GM19455 (cell line): ENCODE data around the gene MLLT3.
"Not testable (repeated sequence)": the region's sequence is repeated elsewhere in the genome, so short reads cannot be mapped to it uniquely, and the experiment has no call there.

Source experiments
- ATAC-seq: cut with Tn5 transposase; IDR thresholded peaks from one replicate; pipeline ENCODE4 v1.9.1; 2021; ENCODE audit not compliant: unreplicated experiment

Gene MLLT3

DNA sequence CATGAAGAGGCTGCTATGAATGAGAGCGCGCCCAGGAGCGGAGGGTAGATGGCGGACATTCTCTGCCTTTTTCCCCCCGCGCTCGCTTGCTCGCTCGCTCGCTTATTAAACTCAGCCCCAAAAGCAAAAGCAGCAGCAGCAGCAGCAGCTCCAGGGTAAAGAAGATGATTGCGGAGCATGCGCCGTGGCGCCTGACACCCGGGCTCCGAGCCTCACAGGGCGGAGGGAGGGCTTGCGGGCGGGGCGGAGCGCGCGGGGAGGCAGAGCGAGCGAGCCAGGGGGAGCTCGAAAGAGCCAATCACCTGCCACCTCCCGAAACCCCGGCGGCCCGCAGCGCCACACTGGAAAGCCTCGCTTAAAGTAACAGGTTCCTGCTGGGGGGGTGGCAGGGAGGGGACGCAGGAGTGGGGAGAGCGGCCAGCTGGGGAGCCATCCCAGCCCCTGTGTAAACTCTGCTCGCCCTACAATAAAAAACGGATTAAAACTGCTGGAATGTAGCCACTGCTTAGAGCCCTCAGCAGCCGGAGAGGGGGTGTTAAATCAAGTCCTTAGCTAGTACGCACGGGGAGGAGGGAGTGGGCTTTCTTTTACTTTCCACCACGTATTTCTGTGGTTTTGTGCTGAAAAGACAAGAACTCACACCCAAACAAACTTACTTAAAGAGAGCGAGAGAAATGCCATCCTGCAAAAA, at the start of gene MLLT3:
Gene MLLT3, minus strand, starts transcription at position 170 of the 691 bp plus-strand sequence.
- peak; percentile 79 for ATAC-seq

DNA sequence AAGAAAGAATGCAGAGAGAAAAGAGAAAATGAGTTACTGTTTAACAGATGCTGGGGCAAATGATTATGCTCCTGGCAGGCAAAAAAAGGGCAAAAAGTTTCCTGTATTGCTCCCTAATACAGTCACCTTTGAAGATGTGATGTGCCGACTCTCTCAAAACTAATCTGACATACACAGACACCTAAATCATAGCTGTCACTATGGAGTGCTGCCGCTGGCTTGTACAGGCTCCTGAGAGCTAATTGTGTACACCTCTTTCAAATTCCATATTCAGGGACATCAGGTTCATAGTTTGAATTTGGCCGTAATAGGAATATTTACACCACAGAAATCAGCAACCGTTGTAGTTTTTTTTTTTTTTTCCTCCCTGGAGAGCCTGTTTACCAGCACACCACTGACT, 49.3 kb upstream of the MLLT3 start:
- no peak for ATAC-seq

DNA sequence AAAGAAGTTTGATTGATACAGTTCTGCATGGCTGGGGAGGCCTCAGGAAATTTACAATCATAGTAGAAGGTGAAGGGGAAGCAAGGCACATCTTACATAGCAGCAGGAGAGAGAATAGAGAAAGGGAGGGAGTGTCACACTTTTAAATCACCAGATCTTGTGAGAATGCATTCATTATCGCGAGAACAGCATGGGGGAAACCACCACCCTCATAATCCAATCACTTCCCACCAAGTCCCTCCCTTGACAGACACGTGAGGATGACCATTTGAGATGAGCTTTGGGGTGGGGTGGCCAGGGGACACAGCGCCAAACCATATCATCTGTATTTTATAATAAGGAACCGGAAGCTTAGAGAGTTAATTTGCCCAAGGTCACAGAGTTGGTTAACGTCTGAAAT, 48.1 kb upstream of the MLLT3 start:
- ATAC-seq, result no peak

DNA sequence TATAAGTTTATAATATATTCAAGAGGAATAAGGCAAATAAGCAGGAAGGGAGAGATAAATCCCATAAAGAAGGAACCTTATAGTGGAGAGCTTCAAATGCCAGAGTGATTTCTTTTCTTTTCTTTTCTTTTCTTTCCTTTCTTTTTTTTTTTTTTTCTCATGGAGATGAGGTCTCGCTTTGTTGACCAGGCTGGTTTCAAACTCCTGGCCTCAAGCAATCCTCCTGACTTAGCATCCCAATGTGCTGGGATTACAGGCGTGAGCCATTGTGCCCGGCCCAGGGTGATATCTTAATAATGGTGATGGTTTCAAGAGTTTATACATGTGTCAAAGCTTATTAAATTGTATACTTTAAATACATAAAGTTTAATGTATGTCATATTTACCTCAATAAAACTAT, 42.2 kb upstream of the MLLT3 start:
- ATAC-seq, result no peak

DNA sequence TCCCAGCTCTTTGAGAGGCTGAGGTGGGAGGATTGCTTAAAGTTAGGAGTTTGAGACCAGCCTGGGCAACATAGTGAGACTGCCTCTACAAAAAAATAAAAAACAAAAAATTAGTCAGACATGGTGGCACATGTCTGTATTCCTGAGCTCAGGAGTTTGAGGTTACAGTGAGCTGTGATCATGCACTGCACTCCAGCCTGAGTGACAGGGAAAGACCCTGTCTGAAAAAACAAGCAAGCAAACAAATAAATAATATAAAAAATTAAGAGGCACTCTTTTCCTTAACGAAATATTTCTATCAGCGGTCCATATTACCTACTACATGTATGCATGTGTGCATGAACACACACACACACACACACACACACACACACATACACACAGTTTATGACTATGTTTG, 40.8 kb upstream of the MLLT3 start:
- no peak for ATAC-seq

DNA sequence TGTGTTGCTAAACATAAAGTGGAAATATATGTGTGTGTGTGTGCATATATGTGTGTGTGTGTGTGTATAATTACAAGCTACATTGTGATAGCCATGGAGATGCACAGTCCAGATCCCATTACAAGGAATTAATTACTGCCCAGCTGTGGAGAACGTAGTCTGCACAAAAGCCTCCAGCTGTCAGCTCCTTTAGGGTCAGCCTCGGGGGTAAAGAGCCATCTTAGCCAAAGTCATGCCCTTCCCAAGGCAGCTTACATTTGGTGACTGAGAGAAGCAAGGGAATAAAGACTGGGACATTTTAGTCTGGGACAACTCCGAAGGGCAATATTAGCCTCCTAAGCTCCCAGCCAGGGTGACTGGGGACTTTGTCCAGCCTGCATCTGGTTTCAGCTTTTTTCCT, 39.9 kb upstream of the MLLT3 start:
- no peak for ATAC-seq

DNA sequence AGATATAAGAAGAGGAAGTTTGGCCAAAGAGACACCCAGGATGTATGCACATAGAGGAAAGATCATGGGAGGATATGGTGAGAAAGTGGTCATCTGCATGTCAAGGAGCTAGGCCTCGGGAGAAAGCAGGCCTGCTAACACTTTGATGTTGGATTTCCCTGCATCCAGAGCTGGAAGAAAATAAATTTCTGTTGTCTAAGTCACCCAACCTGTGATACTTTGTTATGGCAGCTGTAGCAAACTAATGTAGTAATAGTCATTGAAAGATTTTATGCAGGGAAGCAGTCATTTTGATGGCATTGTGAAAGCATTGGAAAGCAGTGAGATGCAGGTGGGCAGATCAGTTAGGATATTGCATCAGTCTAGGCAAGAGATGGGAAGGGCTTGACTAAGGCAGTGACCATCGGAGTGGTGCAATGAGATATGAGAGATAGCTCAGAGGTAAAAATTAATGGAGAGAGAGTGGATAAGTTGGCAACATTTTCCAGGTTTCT, 37.2 kb upstream of the MLLT3 start:
- ATAC-seq, result no peak

DNA sequence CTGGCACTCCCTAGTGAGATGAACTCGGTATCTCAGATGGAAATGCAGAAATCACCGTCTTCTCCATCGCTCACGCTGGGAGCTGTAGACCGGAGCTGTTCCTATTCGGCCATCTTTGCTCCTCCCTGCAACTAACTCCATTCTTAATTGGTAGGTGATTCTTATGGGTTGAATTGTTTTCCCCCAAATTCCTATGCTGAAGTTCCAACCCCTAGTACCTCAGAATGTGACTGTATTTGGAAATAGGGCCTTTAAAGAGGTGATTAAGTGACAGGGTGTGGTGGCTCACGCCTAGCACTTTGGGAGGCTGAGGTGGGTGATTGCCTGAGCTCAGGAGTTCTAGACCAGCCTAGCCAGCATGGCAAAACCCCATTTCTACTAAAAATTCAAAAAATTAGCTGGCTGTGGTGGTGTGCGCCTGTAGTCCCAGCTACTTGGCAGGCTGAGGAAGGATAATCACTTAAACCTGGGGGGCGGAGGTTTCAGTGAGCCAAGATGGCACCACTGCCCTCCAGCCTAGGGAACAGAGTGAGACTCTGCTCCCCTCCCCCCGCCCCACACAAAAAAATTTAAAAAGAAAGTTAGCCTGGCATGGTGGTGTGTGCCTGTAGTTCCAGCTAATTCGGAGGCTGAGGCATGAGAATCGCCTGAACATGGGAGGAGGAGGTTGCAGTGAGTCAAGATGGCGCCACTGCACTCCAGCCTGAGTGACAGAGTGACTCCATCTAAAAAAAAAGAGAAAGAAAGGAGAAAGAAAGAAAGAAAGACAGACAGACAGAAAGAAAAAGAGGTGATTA, 36.6 kb upstream of the MLLT3 start:
- no peak for ATAC-seq

DNA sequence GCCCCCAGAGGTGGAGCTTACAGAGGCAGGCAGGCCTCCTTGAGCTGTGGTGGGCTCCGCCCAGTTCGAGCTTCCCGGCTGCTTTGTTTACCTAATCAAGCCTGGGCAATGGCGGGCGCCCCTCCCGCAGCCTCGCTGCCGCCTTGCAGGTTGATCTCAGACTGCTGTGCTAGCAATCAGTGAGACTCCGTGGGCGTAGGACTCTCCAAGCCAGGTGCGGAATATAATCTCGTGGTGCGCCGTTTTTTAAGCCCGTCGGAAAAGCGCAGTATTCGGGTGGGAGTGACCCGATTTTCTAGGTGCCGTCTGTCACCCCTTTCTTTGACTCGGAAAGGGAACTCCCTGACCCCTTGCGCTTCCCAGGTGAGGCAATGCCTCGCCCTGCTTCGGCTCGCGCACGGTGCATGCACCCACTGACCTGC, 36.0 kb upstream of the MLLT3 start:
- ATAC-seq, result not testable (repeated sequence)

DNA sequence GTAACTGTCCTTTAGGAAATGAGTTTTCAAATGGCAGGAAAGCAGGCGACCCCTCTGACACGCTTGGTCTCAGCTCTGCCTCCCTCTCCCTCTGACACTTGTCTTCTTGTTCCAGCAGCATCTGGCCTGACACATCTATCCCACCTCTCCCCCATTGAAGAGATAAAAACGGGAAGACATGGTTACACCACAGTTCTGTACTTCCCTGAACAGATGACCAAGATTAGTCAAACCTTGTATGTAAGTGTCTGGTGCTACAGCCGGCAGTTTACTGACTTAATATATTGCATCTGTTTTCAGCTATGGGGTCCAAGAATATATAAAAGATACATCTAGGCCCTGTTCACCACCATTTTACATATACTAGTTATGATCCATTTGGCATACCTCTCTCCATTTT, 29.6 kb upstream of the MLLT3 start:
- ATAC-seq, result no peak

DNA sequence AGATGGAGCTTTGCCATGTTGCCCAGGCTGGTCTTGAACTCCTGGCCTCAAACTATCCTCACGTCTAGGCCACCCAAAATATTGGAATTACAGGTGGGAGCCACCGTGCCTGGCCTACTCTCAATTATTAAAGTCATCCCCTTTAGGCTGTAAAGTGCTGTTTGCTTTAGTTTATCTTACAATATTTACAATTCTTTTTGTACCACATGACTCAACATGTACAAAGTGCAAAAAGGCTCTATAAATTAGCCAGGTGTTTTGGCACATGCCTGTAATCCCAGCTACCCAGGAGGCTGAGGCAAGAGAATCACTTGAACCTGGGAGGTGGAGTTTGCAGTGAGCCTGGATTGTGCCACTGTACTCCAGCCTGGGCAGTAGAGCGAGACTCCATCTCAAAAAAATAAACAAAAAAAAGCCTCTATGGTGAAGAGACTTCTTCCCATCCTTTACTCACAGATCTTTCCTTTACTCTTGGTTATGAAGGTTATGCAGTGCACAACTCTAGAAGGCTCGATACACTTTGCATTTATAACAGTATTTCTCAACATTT, 28.5 kb upstream of the MLLT3 start:
- ATAC-seq, result no peak

DNA sequence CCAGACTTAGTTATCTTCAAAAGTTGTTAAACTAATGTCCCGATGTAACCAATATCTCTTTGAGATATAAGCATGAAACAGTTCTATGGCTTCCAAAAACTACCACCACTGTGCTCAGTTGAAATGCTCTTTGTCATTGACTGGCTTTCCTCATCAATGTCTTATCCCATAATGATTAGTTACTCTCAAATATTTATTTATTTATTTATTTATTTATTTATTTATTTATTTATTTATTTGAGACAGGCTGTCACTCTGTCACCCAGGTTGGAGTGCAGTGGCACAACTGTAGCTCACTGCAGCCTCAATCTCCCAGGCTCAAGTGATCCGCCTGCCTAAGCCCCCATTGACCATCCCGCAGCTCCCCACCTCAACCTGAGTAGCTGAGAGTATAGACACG, 28.0 kb upstream of the MLLT3 start:
- ATAC-seq, result no peak

DNA sequence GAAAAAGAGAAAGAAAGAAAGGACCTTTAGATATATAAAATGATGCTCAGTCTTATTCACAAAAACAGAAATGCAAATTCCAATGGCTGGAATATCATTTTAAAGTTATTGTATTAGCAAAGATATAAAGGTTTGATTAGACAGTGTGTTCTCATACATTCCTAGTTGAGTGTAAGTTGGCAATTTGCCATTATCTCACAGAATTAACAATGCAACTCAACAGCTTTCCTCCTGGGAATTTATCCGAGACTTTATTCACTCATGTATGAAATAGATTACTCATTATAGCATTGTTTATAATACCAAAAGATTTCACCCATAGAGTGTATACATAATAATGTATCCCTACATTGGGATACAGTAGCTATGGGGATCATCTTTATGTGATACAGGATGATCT, 27.1 kb upstream of the MLLT3 start:
- no peak for ATAC-seq

DNA sequence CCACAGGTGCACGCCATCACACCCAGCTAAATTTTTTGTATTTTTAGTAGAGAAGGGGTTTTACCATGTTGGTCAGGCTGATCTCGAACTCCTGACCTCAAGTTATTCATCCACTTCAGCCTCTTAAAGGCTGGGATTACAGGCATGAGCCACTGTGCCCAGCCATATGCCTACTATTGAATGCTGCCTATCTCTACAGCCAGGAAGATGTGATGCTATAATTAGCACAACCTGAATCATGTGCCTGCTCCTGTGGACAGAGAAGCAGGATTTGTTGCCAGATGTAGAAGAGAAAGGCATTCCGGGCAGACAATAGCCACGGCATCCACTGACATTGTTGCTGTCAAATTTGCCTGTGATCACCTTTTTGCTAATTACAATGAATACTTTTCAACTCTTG, 24.4 kb upstream of the MLLT3 start:
- ATAC-seq, result no peak

DNA sequence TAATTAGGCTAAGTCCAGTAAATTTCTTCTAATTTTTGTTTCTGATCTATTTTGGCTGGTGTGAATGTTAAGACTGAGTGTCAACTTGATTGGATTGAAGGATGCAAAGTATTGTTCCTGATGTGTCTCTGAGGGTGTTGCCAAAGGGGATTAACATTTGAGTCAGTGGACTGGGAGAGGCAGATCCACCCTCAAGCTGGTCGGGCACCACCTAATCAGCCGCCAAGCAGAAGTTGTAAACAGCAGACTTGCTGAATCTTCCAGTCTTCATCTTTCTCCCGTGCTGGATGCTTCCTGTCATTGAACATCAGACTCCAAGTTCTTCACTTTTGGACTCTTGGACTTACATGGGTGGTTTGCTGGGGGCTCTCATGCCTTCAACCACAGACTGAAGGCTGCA, 21.4 kb upstream of the MLLT3 start:
- ATAC-seq, result no peak

DNA sequence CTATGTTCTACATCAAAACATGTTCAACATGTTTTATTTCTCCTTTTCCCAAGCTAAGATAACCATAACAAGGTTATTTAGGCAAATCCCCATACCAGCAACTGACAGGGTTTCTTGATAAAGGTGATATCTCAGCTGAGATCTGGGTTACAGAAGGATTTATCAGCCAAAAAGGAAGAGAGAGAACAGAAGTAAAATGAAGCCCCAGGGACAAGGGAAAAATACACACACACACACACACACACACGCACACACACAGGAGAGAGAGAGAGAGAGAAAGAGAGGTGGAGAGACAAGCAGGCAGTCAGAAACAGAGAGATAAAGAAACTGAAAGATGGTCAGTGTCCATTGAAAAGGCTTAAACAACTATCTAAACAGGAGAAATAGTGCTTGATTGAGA, 19.7 kb upstream of the MLLT3 start:
- no peak for ATAC-seq

DNA sequence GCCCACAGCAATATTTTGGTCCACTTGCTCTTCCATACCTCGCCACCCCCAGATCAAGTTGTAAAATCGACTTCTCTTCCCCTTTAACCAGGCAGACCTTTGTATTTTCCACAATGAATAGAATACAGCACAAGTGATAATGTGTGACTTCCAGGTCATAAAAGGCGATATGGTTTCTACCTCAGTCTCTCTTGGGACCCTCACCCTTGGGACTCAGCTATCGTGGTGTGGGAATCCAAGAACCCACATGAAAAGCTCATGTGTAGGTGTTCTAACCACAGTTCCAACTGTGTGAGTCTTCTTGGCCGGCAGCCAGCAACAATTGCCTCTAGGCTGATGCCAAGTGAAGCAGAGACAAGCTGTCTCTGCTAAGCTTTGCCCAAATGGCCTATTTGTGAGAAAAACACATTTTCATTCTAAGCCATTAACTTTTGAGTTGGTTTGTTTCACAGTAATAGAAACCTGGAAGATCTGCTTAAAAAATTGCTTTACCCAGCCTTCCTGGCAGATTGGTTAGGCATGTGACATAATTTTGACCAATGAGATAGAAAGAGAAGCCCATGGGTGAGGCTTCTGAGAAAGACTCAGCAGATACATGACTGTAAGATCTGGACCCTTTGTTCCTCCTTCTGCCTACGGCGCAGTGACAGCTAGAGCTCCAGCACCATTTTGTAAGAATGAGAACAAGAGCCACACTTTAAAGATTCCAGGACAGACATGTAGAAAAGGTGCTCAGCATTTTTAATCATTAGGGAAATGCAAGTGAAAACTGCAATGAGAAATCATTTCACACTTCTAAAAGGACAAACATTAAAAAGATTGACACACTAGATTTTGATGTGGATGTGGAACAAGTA, 18.3 kb upstream of the MLLT3 start:
- ATAC-seq, result peak; percentile 72

DNA sequence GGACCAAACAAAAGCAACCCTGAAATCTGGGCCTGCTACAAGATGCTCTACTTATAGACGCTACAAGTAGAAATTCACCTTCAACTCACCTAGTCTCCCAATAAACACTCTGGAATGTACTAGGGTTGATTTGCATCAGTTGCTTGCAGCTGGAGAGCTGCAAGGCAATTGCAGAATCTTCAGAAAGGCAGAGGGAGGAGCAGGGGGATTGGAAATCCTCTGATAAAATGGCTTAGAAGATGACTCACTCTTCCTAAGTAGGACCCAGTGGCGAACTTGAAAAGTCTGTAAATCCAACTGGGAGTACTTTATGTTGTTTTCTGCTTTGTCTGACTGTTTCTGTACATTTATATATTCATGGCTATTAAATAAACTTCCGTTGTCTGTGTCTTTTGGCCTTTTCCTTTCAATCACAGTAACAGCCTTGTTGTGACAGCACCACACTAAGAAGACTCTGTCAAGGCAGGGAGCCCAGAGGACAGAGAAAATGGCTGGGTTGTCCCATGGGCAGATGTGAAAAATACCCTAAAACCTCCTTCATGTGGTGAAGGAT, 14.7 kb upstream of the MLLT3 start:
- no peak for ATAC-seq

DNA sequence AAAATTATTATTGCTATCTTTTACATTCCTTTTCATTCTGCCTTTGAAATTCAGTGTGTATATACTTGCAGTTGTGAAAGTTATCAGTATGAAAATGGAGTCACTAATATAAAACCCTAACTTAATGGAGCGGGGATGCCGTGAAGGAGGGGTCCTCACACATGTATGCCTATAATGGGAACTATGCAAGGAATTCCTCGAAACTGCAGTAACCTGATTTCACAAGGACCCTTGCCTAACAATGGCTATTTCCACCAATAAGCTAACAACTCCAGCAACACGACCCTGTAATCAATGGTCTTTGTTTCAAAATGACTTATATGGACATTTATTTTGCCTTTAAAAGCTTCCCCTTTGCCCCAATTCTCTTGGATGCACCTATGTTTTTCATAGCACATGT, 12.6 kb upstream of the MLLT3 start:
- no peak for ATAC-seq

DNA sequence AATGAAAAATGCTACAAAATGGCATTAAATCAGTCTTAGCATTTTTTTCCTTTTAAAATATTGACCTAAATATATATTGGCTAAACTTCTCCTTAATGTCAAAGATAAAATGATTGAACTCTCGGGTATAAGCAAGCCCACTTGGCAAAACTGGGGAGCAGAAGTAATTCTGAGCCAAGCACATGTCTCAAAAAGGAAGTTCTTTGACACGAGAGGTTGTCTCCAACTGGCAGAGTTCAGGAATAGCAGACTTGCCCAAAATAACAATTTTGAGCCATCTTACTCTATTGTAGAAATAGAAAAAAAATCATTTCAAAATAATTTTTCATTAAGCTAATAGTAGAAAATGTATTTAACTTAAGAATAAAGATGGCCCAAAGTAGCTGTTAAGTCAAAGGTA, 10.4 kb upstream of the MLLT3 start:
- no peak for ATAC-seq
